Activated CD8-positive, alpha-beta memory T cell treated with anti-CD3 and anti-CD28 coated beads, Interleukin-2, amount 10 ng/mL, durations not matched to agents 7 days and 5 days (primary cell): ENCODE measurements around the gene FKBP2. TPM values are rescaled to one million over a fixed set of nuclear protein-coding genes. Genes with fewer than 3 reads are reported as not detected.

Experiments used
- ATAC-seq: fragments of 150-1000 bp; cut with Tn5 transposase; one replicate; pipeline ENCODE4 v1.10.0; 2021; ENCODE audit warnings: moderate library complexity
- CTCF ChIA-PET: fragments of 350-600 bp; sonication (Branson Sonifier 250); formaldehyde crosslinking; loops from one replicate; lab custom pipeline; 2021; ENCODE audit warnings: antibody characterized with exemption; lab: Charles Lee
- DNase-seq: peaks from one replicate; pipeline ENCODE4 v3.0.0-alpha.2; 2020
- H3K27ac Mint-ChIP-seq: one replicate; pipeline ENCODE4 v1.8.0; 2021; ENCODE audit warnings: mild to moderate bottlenecking, mixed read lengths
- H3K27me3 Mint-ChIP-seq: one replicate; pipeline ENCODE4 v1.8.0; 2021; ENCODE audit warnings: mixed read lengths
- H3K36me3 Mint-ChIP-seq: one replicate; pipeline ENCODE4 v1.8.0; 2021; ENCODE audit warnings: mild to moderate bottlenecking, mixed read lengths
- H3K4me1 Mint-ChIP-seq: one replicate; pipeline ENCODE4 v1.8.0; 2021; ENCODE audit warnings: mixed read lengths
- H3K4me3 Mint-ChIP-seq: one replicate; pipeline ENCODE4 v1.8.0; 2021; ENCODE audit warnings: mild to moderate bottlenecking, moderate library complexity, mixed read lengths
- H3K9me3 Mint-ChIP-seq: one replicate; pipeline ENCODE4 v1.8.0; 2022; ENCODE audit warnings: low read depth, mixed read lengths
- total RNA-seq, 2 experiments: library from RNA; stranded (reverse); gene quantifications; one replicate each; pipeline ENCODE4 v1.2.3, GENCODE V29; 2021

The FKBP2 gene
- total RNA-seq, 2 experiments from 2014 or later = 23.4 to 23.9 TPM

DNA sequence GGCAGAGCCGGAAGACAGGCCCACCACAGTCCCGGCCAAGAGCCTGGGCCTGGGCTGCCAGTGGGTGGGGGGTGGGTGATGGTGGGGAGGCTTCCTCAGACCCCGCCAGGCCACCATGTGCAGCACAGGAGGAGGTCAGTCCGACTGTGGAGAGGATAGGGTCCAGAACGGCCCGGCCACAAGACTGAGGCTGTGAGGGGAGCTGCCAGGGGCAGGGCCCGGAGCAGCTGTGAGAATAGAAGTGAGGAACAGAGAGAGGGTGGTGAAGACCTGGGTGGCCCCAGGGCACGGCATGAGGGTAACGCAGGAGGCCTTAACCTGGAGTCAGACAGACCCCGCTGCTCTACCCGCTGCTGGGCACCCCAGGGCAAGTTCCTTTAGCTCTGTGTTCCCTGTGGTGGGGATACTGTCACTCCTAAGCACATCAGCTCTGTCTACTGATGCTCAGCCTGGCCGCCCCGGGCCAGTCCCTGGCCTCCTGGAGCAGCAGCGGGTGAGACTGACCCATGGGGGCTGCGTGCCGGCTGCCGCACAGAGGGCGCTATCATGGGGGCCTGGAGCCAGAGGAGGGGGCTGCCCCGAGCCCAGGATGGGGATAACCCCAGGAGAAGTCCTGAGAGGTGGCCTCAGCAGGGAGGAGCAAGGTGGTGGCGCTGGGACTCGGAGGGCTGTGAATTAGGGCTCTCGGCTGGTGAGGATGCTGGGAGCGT lies 32.7 kb upstream of the FKBP2 start:
- ATAC-seq (no peak), DNase-seq (no peak)
- H3K27ac Mint-ChIP-seq = peak overlapping the region; percentile 96
- H3K27me3 Mint-ChIP-seq = no peaks in the 10 kb centered on the region
- H3K4me1 Mint-ChIP-seq = peaks cover 42% of the 10 kb centered on the region
- H3K9me3 Mint-ChIP-seq = no peaks in the 10 kb centered on the region
- peaks cover 45% of the 10 kb centered on the region for H3K36me3 Mint-ChIP-seq
- peak overlapping the region; percentile 92 for H3K4me3 Mint-ChIP-seq
- CTCF ChIA-PET = interaction anchor here (0.6 to 9.6 kb wide), 14 partner anchors 18 to 386 kb away, joined by 3 to 169 read pairs (median 15); partner anchors contain the start of genes BAD, CATSPERZ, DNAJC4 and ESRRA

- ATAC-seq (no peak), DNase-seq (no peak)
- H3K27ac Mint-ChIP-seq = peak overlapping the region; percentile 96
- H3K4me3 Mint-ChIP-seq = peak overlapping the region; percentile 35
- H3K27me3 Mint-ChIP-seq = no peaks in the 10 kb centered on the region
- H3K36me3 Mint-ChIP-seq = peaks cover 42% of the 10 kb centered on the region
- no peaks in the 10 kb centered on the region for H3K9me3 Mint-ChIP-seq
- peaks cover 38% of the 10 kb centered on the region for H3K4me1 Mint-ChIP-seq
- CTCF ChIA-PET = interaction anchor here (1.2 to 9.4 kb wide), 5 partner anchors 17 to 123 kb away, joined by 3 to 169 read pairs (median 18); partner anchors contain the start of genes CATSPERZ, DNAJC4, ESRRA and NUDT22
Measured at GRCh38 chr11:64208796-64209562, 31.9 kb upstream of the FKBP2 start.

DNA sequence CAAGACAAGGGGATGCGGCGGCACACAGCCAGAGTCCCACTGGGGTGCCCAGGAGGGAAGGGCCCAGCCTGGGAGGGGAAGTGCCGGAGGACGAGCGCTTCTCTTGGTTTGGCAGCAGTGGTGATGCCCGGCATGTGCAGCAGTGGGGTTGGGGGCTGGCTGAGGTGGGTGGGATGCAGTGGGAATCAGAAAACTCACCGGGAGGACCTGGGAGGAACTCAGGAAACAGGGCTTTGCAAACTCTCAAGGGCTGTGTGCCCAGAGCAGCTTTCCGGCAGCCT lies 31.4 kb upstream of the FKBP2 start:
- H3K4me3 Mint-ChIP-seq = no peak overlapping the region

DNA sequence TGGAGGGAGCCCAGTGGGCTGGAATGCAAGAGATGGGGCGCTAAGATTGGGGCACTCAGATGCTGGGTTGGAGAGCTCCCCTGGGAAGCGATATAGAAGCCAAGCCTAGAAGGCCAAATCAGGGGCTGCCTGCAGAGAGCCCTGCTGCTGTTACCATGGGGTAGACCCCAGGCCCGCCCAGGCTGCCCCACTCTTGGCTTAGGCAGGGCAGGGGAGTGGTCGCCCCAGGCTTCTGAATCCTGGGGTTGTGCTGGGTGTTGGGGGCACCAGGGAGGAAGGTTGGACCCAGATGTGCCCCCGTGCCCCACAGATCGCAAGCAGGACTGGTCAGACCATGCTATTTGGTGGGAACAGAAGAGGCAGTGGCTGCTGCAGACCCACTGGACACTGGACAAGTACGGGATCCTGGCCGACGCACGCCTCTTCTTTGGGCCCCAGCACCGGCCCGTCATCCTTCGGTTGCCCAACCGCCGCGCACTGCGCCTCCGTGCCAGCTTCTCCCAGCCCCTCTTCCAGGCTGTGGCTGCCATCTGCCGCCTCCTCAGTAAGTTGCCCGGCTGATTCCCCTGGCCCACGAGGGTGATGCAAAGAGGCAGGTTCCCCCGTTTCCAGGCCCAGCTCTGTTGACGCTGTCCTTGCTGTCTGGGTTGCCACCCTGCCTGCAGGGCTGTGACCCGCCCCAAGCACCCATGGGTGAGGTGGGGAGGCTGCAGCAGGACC lies 30.4 kb upstream of the FKBP2 start:
- ATAC-seq (no peak), DNase-seq (no peak)
- peaks cover 42% of the 10 kb centered on the region for H3K36me3 Mint-ChIP-seq
- no peaks in the 10 kb centered on the region for H3K27me3 Mint-ChIP-seq
- H3K4me3 Mint-ChIP-seq = no peak overlapping the region
- H3K27ac Mint-ChIP-seq = peak overlapping the region; percentile 41
- H3K4me1 Mint-ChIP-seq = peaks cover 31% of the 10 kb centered on the region
- CTCF ChIA-PET = interaction anchor here (1.1 to 4.3 kb wide), 4 partner anchors 16 to 93 kb away, joined by 3 to 36 read pairs (median 8); partner anchors contain the start of genes NUDT22 and TRPT1
- no peaks in the 10 kb centered on the region for H3K9me3 Mint-ChIP-seq

More for the DNA sequence above, 31.4 kb upstream of the FKBP2 start:
- H3K27ac Mint-ChIP-seq = peak overlapping the region; percentile 41
- H3K36me3 Mint-ChIP-seq = peaks cover 38% of the 10 kb centered on the region
- DNase-seq (no peak), ATAC-seq (no peak)
- CTCF ChIA-PET = interaction anchor here (4.3 kb wide), 1 partner anchor 17 kb away, joined by 36 read pairs; the partner anchor contains the start of genes NUDT22 and TRPT1
- H3K4me1 Mint-ChIP-seq = peaks cover 33% of the 10 kb centered on the region
- H3K9me3 Mint-ChIP-seq = no peaks in the 10 kb centered on the region
- no peaks in the 10 kb centered on the region for H3K27me3 Mint-ChIP-seq

GRCh38 chr11:64211181-64211872 lies 29.6 kb upstream of the FKBP2 start:
- no peak overlapping the region for H3K4me3 Mint-ChIP-seq
- H3K27ac Mint-ChIP-seq = no peak overlapping the region
- no peaks in the 10 kb centered on the region for H3K27me3 Mint-ChIP-seq
- CTCF ChIA-PET = interaction anchor here (1.1 to 3.6 kb wide), 2 partner anchors 34 to 93 kb away, joined by 3 to 12 read pairs; no protein-coding TSS in a partner anchor
- no peaks in the 10 kb centered on the region for H3K9me3 Mint-ChIP-seq
- H3K36me3 Mint-ChIP-seq = peaks cover 41% of the 10 kb centered on the region
- peaks cover 24% of the 10 kb centered on the region for H3K4me1 Mint-ChIP-seq
- ATAC-seq = no peak
- DNase-seq = no peak

DNA sequence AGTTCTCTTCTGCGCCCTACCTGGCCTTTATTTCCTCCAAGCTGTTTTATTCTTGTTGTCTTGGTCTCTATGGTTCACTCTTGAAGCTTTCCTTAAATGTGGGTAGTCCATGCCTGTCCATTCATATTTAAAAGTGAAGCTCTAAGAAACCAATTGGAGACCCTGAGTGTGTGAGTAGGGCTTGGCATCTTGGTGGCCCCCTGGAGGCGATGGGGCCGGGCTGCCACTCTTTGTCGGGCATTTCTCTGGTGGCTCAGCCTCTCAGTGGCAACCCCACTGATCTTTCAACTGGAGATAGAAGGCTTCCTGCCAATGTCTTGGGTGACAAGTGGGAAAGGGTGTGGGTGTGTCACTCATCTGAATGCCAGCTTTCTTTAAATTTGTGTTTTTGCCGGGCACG lies 24.0 kb upstream of the FKBP2 start:
- CTCF ChIA-PET = interaction anchor here (0.7 to 1.3 kb wide), 5 partner anchors 10 to 101 kb away, joined by 3 to 6 read pairs (median 5); partner anchors contain the start of genes FERMT3 and PRDX5
- no peaks in the 10 kb centered on the region for H3K9me3 Mint-ChIP-seq
- no peak for ATAC-seq
- H3K27ac Mint-ChIP-seq = peak overlapping the region; percentile 19
- no peaks in the 10 kb centered on the region for H3K27me3 Mint-ChIP-seq
- peaks cover 9% of the 10 kb centered on the region for H3K4me1 Mint-ChIP-seq
- H3K36me3 Mint-ChIP-seq = peaks cover 38% of the 10 kb centered on the region
- no peak overlapping the region for H3K4me3 Mint-ChIP-seq
- no peak for DNase-seq

GRCh38 chr11:64218628-64219353 lies 22.1 kb upstream of the FKBP2 start:
- H3K9me3 Mint-ChIP-seq = no peaks in the 10 kb centered on the region
- CTCF ChIA-PET = interaction anchor here (0.6 to 1.3 kb wide), 2 partner anchors 16 to 1446 kb away, joined by 3 to 6 read pairs; no protein-coding TSS in a partner anchor
- ATAC-seq (no peak), DNase-seq (no peak)
- peaks cover 30% of the 10 kb centered on the region for H3K36me3 Mint-ChIP-seq
- no peak overlapping the region for H3K27ac Mint-ChIP-seq
- H3K27me3 Mint-ChIP-seq = no peaks in the 10 kb centered on the region
- H3K4me3 Mint-ChIP-seq = no peak overlapping the region
- peaks cover 4% of the 10 kb centered on the region for H3K4me1 Mint-ChIP-seq

GRCh38 chr11:64219354-64219684 lies 21.6 kb upstream of the FKBP2 start:
- Mint-ChIP-seq H3K4me1 (peaks cover 6% of the 10 kb centered on the region), H3K36me3 (peaks cover 27% of the 10 kb centered on the region), H3K9me3 (no peaks in the 10 kb centered on the region), H3K27me3 (no peaks in the 10 kb centered on the region), H3K4me3 (no peak overlapping the region), H3K27ac (no peak overlapping the region)
- DNase-seq = no peak
- CTCF ChIA-PET = interaction anchor here (0.6 kb wide), 1 partner anchor 1446 kb away, joined by 3 read pairs; no protein-coding TSS in a partner anchor
- no peak for ATAC-seq

GRCh38 chr11:64219755-64220154 lies 21.1 kb upstream of the FKBP2 start:
- CTCF ChIA-PET = interaction anchor here (0.6 kb wide), 1 partner anchor 1447 kb away, joined by 3 read pairs; no protein-coding TSS in a partner anchor
- H3K36me3 Mint-ChIP-seq = peaks cover 24% of the 10 kb centered on the region
- DNase-seq (no peak), ATAC-seq (no peak)
- H3K4me3 Mint-ChIP-seq = no peak overlapping the region
- no peaks in the 10 kb centered on the region for H3K9me3 Mint-ChIP-seq
- no peaks in the 10 kb centered on the region for H3K27me3 Mint-ChIP-seq
- H3K27ac Mint-ChIP-seq = no peak overlapping the region
- peaks cover 8% of the 10 kb centered on the region for H3K4me1 Mint-ChIP-seq

- peaks cover 10% of the 10 kb centered on the region for H3K4me1 Mint-ChIP-seq
- CTCF ChIA-PET = no interaction called here
Measured at GRCh38 chr11:64220271-64220670, 20.6 kb upstream of the FKBP2 start.

GRCh38 chr11:64220798-64221197 lies 20.1 kb upstream of the FKBP2 start:
- Mint-ChIP-seq H3K27me3 (no peaks in the 10 kb centered on the region), H3K4me1 (peaks cover 11% of the 10 kb centered on the region), H3K36me3 (peaks cover 19% of the 10 kb centered on the region), H3K27ac (no peak overlapping the region), H3K4me3 (no peak overlapping the region), H3K9me3 (no peaks in the 10 kb centered on the region)
- CTCF ChIA-PET = no interaction called here
- DNase-seq = no peak
- ATAC-seq = no peak

More at GRCh38 chr11:64220271-64220670, 20.6 kb upstream of the FKBP2 start:
- H3K27ac Mint-ChIP-seq = no peak overlapping the region
- no peak for DNase-seq
- no peaks in the 10 kb centered on the region for H3K9me3 Mint-ChIP-seq
- no peak for ATAC-seq
- no peak overlapping the region for H3K4me3 Mint-ChIP-seq
- peaks cover 19% of the 10 kb centered on the region for H3K36me3 Mint-ChIP-seq
- H3K27me3 Mint-ChIP-seq = no peaks in the 10 kb centered on the region

DNA sequence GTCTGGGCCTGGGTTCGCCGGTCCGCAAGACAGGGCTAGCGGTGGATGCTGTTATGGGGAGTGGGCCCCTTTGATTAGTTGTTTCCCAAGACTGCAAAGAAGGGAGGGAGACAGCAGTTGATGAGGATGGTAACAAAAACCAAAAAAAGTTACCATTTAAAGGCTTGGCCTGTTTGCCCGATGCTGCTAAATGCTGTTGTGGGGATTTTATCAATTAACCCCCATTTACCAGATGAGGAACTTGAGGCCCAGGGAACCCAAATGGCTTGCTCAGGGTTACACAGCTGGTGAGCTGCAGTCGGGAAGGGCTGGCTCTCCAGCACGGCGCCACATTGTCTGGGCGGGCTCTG lies 18.3 kb upstream of the FKBP2 start:
- no peaks in the 10 kb centered on the region for H3K27me3 Mint-ChIP-seq
- H3K4me1 Mint-ChIP-seq = peaks cover 19% of the 10 kb centered on the region
- H3K9me3 Mint-ChIP-seq = no peaks in the 10 kb centered on the region
- H3K27ac Mint-ChIP-seq = no peak overlapping the region
- CTCF ChIA-PET = interaction anchor here (0.7 to 1.8 kb wide), 3 partner anchors 18 to 78 kb away, joined by 3 to 7 read pairs (median 3); partner anchors contain the start of genes CATSPERZ and PLCB3
- ATAC-seq = no peak
- peaks cover 14% of the 10 kb centered on the region for H3K36me3 Mint-ChIP-seq
- no peak overlapping the region for H3K4me3 Mint-ChIP-seq
- no peak for DNase-seq
